Measurements from ENCODE around the gene SLC5A11.

- TF ChIP-seq EZH2 (IDR thresholded peaks at IDR 0.05; ENCODE audit: low read length) (no peak), CTCF (optimal IDR thresholded peaks at IDR 0.05 in 1 of 3, IDR thresholded peaks at IDR 0.05 in 1 of 3, conservative IDR thresholded peaks at IDR 0.05 in 1 of 3; ENCODE audit: extremely low read depth in 1 of 3, insufficient read depth in 2 of 3, low read length in 3 of 3) (no peak)
These were observed 30.7 kb upstream of the SLC5A11 start for GRCh38 chr16:24815021-24815420.

Measured in keratinocyte (primary cell).